BLaER1 treated with 17β-estradiol and CSF1 and Interleukin-3, amounts not matched to agents 10 nM and 100 nM (cell line): ENCODE results near the gene APOF.

Experiments
- H3K27ac ChIP-seq, 11 experiments: shearing (Covaris generic); formaldehyde crosslinking; 2 replicates each; pipeline ENCODE4 v1.8.1; 2022
- H3K27me3 ChIP-seq, 11 experiments: shearing (Covaris generic); formaldehyde crosslinking; 2 replicates each; pipeline ENCODE4 v1.8.1; 2022
- H3K36me3 ChIP-seq, 11 experiments: shearing (Covaris generic); formaldehyde crosslinking; 2 replicates each; pipeline ENCODE4 v1.8.1; 2022
- H3K4me1 ChIP-seq, 10 experiments: shearing (Covaris generic); formaldehyde crosslinking; 2 replicates each; pipeline ENCODE4 v1.8.1; 2022
- H3K4me2 ChIP-seq, 11 experiments: shearing (Covaris generic); formaldehyde crosslinking; 2 replicates each; pipeline ENCODE4 v1.8.1; 2022
- H3K4me3 ChIP-seq, 10 experiments: shearing (Covaris generic); formaldehyde crosslinking; 2 replicates each; pipeline ENCODE4 v1.8.1; 2022
- H3K9ac ChIP-seq, 11 experiments: shearing (Covaris generic); formaldehyde crosslinking; 2 replicates each; pipeline ENCODE4 v1.8.1; 2022
- H3K9me3 ChIP-seq, 11 experiments: shearing (Covaris generic); formaldehyde crosslinking; replicated peaks in 1 of 11; 2 replicates each; pipeline ENCODE4 v1.8.1; 2022
- H4K20me1 ChIP-seq, 11 experiments: shearing (Covaris generic); formaldehyde crosslinking; 2 replicates each; pipeline ENCODE4 v1.8.1; 2022
- Cebpa-rat ChIP-seq, 11 experiments: shearing (Covaris generic); IDR thresholded peaks; 2 replicates each; pipeline ENCODE4 v1.8.1; 2022

The APOF gene

GRCh38 chr12:56374726-56375597 is 12.3 kb upstream of the APOF start:
- Histone ChIP-seq H4K20me1 (no peaks in the 10 kb centered on the region), H3K4me3 (no peak overlapping the region), H3K4me1 (peaks cover 27 to 42% (median 34%) of the 10 kb centered on the region in 10 experiments), H3K36me3 (no peaks in the 10 kb centered on the region), H3K4me2 (peak overlapping the region; percentile 57 to 95 (median 72)), H3K9ac (peak overlapping the region in 1 of 11 experiments; percentile 15; a peak in 3 of 22 replicates), H3K27me3 (no peaks in the 10 kb centered on the region), H3K27ac (peak overlapping the region in 9 of 11 experiments; percentile 12 to 73 (median 50); a peak in 13 of 22 replicates), H3K9me3 (peaks cover 14 to 23% (median 19%) of the 10 kb centered on the region in 11 experiments; a peak in 20 of 22 replicates)
- TF ChIP-seq Cebpa-rat (IDR thresholded peaks at IDR 0.05), result no peak

DNA sequence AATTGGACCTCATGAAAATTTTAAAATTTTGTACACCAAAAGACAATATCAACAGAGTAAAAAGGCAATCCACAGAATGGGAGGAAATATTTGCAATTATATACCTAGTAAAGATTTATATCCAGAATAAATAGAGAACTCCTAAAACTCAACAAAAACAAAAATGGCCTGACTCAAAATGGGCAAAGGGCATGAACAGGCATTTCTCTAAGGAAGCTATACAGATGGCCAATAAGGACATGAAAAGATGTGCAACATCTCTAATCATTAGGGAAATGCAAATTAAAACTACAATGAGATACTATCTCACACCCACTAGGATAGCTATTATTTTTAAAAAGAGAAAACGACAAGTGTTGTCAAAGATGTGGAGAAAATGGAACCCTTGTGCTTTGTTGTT is 10.9 kb upstream of the APOF start:
- no peak overlapping the region for H3K27ac ChIP-seq
- no peak for TF ChIP-seq Cebpa-rat (IDR thresholded peaks at IDR 0.05)
- no peaks in the 10 kb centered on the region for H3K36me3 ChIP-seq
- no peak overlapping the region for H3K4me3 ChIP-seq
- peaks cover 27 to 42% (median 34%) of the 10 kb centered on the region in 10 experiments for H3K4me1 ChIP-seq
- no peak overlapping the region for H3K9ac ChIP-seq
- H3K4me2 ChIP-seq, result no peak overlapping the region
- peaks cover 13 to 23% (median 19%) of the 10 kb centered on the region in 11 experiments; a peak in 20 of 22 replicates for H3K9me3 ChIP-seq
- no peaks in the 10 kb centered on the region for H4K20me1 ChIP-seq
- H3K27me3 ChIP-seq, result no peaks in the 10 kb centered on the region

DNA sequence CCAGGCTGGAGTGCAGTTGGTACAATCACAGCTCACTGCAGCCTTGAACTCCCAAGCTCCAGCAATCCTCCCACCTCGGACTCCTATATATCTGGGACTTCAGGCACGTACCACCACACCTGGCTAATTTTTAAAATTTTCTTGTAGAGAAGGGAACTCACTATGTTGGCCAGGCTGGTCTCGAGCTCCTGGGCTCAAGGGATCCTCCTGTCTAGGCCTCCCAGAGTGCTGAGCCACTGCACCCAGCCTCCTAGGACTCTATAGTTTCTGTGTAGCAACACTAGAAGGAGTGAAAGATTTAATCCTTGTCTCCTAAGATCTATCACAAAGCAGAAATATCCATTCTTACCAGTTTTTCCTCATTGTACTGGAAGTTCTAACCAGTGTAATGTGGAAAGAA is 4.3 kb upstream of the APOF start:
- H3K4me1 ChIP-seq, result peaks cover 0 to 21% (median 8%) of the 10 kb centered on the region in 10 experiments; a peak in 12 of 20 replicates
- H3K9me3 ChIP-seq, result peaks cover 0 to 3% (median 0%) of the 10 kb centered on the region in 11 experiments; a peak in 6 of 22 replicates
- H3K27ac ChIP-seq, result no peak overlapping the region
- no peaks in the 10 kb centered on the region for H4K20me1 ChIP-seq
- 0 out of 22 replicates have a peak overlapping the region, but pooled peaks of 1 of the 11 experiments have one; percentile 29 for H3K9ac ChIP-seq
- no peaks in the 10 kb centered on the region for H3K27me3 ChIP-seq
- no peak overlapping the region for H3K4me3 ChIP-seq
- TF ChIP-seq Cebpa-rat (IDR thresholded peaks at IDR 0.05), result no peak
- no peaks in the 10 kb centered on the region for H3K36me3 ChIP-seq
- peak overlapping the region in 7 of 11 experiments; percentile 4 to 59 (median 24); a peak in 10 of 22 replicates for H3K4me2 ChIP-seq

DNA sequence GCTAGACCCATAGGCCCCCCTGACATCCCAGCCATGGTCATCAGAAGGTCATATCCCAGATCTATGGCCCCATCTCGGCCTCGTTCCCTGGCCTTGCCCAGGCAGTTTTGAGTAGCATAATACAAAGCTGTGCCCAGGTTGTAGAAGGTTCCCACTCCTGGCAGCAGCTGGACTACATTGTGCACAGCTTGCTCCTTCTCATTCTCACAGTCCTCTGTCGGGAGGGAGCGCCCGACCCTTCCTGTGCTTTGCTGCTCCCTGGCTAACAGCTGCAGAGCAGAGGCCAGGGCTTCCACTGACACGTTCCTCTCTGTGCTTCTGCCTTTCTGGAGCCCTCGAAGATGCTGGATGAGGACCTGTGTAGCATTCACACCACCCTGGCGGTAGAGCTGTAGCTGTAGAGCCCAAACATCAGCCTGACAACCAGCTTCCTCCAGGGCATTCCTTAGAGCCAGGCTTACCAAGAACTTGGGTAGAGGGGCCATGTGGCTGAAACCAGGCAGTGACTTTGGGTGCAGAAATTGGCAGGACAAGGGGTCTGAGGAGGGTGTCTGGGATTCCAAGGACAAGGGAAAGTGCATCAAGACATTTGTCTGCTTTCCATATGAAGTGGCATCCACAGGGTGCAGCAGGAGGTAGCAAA is 1.0 kb downstream of the APOF start:
- Histone ChIP-seq H3K4me1 (peaks cover 26 to 44% (median 31%) of the 10 kb centered on the region in 10 experiments), H3K9me3 (no peaks in the 10 kb centered on the region), H3K4me2 (peak overlapping the region in 9 of 11 experiments; percentile 1 to 91 (median 83); a peak in 11 of 22 replicates), H3K27ac (peak overlapping the region in 2 of 11 experiments; percentile 84 to 93; a peak in 4 of 22 replicates), H3K9ac (no peak overlapping the region; a peak in 2 of 22 replicates), H4K20me1 (peaks cover 0 to 22% (median 0%) of the 10 kb centered on the region in 11 experiments; a peak in 2 of 22 replicates), H3K27me3 (no peaks in the 10 kb centered on the region), H3K36me3 (peaks cover 0 to 13% (median under 1%) of the 10 kb centered on the region in 11 experiments; a peak in 9 of 22 replicates), H3K4me3 (no peak overlapping the region)
- TF ChIP-seq Cebpa-rat (IDR thresholded peaks at IDR 0.05), result no peak

- peak within 1 kb of the TSS; percentile 80 to 92 (median 84) for H3K4me3 ChIP-seq
- H4K20me1 ChIP-seq, result peaks cover 0 to 34% (median 0%) of the 10 kb centered on the region in 11 experiments; a peak in 2 of 22 replicates
- no peak for TF ChIP-seq Cebpa-rat (IDR thresholded peaks at IDR 0.05)
- peaks cover 23 to 37% (median 29%) of the 10 kb centered on the region in 10 experiments for H3K4me1 ChIP-seq
- H3K36me3 ChIP-seq, result peaks cover 13 to 28% (median 16%) of the 10 kb centered on the region in 11 experiments
- H3K9me3 ChIP-seq, result no peaks in the 10 kb centered on the region
- H3K9ac ChIP-seq, result peak within 1 kb of the TSS; percentile 85 to 92 (median 87)
- H3K4me2 ChIP-seq, result peak within 1 kb of the TSS; percentile 84 to 99 (median 89)
- H3K27ac ChIP-seq, result peak within 1 kb of the TSS; percentile 72 to 93 (median 84)
- H3K27me3 ChIP-seq, result no peaks in the 10 kb centered on the region
Measured at GRCh38 chr12:56359851-56360767, 2.5 kb downstream of the APOF start, which contains the start of gene STAT2. Gene STAT2 (minus strand): TSS chr12:56360107. CDS start chr12:56356571, 3,536 bp downstream.

GRCh38 chr12:56358836-56359532 is 3.7 kb downstream of the APOF start:
- Histone ChIP-seq H3K9ac (peak overlapping the region; percentile 85 to 92 (median 87)), H3K27me3 (no peaks in the 10 kb centered on the region), H3K4me2 (peak overlapping the region; percentile 84 to 99 (median 89)), H4K20me1 (peaks cover 0 to 43% (median 0%) of the 10 kb centered on the region in 11 experiments; a peak in 2 of 22 replicates), H3K36me3 (peaks cover 24 to 39% (median 27%) of the 10 kb centered on the region in 11 experiments), H3K9me3 (no peaks in the 10 kb centered on the region), H3K27ac (peak overlapping the region; percentile 72 to 87 (median 82); a peak in 21 of 22 replicates), H3K4me3 (peak overlapping the region; percentile 80 to 92 (median 84)), H3K4me1 (peaks cover 23 to 37% (median 29%) of the 10 kb centered on the region in 10 experiments)
- no peak for TF ChIP-seq Cebpa-rat (IDR thresholded peaks at IDR 0.05)

DNA sequence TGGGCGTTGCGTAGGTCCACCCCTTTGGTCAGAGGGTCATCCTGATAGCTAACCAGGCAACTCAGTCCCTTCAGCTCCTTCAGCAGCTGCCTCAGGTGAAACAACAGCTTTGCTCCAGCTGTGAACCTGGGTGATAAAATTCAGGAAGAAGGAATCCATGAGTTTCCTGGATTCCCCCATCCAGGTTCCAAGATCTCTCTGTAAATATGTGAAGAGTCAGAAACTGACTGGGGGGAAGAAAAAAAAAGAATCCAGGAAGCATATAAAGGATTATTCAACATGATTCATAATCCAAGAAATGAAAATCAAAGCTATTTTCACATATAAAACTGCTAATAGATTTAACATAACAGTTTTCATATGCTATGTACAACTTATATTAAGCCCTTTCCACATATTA is 11.3 kb downstream of the APOF start:
- H3K27me3 ChIP-seq, result no peaks in the 10 kb centered on the region
- H3K9me3 ChIP-seq, result no peaks in the 10 kb centered on the region
- H3K27ac ChIP-seq, result no peak overlapping the region
- H3K4me2 ChIP-seq, result no peak overlapping the region
- TF ChIP-seq Cebpa-rat (IDR thresholded peaks at IDR 0.05), result no peak
- H4K20me1 ChIP-seq, result peaks cover 0 to 18% (median 0%) of the 10 kb centered on the region in 11 experiments; a peak in 3 of 22 replicates
- H3K36me3 ChIP-seq, result peaks cover 90 to 99% (median 95%) of the 10 kb centered on the region in 11 experiments
- no peak overlapping the region for H3K4me3 ChIP-seq
- H3K9ac ChIP-seq, result no peak overlapping the region; a peak in 1 of 22 replicates
- no peaks in the 10 kb centered on the region for H3K4me1 ChIP-seq
